Measurements from ENCODE around the gene OR5D16.
"Not testable (repeated sequence)": the region's sequence is repeated elsewhere in the genome, so short reads cannot be mapped to it uniquely, and the experiment has no call there.

Gene OR5D16

DNA sequence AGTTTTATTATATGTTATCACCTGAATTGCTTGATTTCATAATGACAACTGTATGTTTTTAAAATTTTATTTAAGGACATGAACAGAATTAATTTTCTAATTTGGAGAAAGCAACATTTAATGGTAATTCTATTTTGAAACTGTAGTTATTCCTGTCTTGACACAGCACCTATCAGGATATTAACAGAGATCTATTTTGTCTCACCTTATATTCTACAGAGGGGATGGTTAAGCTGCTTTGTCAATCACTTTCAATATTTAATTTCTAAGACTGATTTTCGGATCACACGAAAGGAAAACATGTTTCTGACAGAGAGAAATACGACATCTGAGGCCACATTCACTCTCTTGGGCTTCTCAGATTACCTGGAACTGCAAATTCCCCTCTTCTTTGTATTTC is at the start of gene OR5D16:
Gene OR5D16 (plus strand): TSS at position 301 of the 400 bp plus-strand sequence. CDS start 0 bp downstream, at position 301.
- DNase-seq: no peak

DNA sequence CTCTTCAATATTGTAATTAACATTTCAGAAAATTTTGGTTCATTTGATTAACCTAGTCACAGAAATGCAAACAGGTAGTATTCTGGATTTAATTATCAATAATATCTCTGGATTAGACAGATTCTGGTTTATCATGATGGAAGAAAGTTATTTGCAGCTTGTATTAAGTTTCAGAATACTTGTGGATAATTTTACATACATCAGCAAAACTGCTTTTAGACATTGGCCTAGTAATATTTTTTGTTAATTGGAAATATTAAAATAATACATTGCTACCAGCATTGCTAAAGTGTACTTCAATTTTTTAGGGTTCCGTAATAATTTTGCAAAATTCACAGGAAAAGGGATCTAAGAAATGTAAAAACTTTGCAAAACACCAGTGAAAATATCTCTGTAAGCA is 46.9 kb upstream of the OR5D16 start:
- no peak for DNase-seq

DNA sequence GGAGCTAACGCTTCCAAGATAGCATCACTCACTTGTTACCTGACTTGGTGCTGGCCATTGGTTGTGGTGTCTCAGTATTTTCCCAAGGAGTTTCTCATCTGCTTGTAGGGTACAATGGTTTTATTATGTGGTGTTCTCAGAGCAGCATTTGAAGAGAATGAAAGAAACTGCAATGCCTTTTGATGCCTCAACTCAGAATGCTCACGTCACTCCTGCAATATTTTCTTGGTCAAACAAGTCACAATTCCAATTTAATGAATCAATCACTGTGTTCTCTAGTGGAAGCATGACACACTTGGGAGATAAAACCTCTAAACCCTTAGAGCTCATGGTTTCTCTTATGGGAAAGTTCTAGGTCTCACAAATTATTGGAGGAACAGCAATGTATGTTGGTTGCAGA is 45.2 kb upstream of the OR5D16 start:
- no peak for DNase-seq

DNA sequence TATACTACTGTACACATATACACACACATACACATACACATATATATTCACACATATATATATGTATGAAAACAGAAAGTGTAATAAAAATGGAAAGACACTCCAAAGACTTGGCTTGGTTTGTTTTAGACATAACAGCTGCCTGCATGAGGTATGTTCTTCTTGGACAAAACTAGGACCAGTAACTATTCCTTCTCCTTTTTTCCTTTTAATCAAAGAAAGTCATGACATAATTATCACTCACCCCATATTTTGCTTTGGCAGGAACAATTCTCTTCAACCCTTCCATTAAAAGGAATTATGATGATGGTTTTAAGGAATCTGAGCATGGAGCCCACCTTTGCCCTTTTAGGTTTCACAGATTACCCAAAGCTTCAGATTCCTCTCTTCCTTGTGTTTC is 43.3 kb upstream of the OR5D16 start, which contains the start of gene OR5D14:
Gene OR5D14 (plus strand): TSS at position 301 of the 400 bp plus-strand sequence. CDS start 0 bp downstream, at position 301.
- DNase-seq: no peak

DNA sequence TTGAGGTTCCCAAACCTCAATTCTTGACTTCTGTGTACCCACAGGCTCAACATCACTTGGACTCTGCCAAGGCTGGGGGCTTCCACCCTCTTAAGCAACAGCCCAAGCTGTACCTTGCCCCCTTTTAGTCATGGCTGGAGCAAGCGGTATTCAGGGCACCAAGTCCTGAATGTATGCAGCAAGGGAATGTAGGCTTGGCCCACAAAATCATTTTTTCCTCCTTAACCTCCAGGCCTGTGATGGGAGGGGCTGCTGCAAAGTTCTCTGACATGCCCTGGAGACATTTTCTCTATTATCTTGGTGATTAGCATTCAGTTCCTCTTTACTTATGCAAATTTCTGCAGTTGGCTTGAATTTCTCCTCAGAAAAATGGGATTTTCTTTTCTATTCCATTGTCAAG is 32.3 kb upstream of the OR5D16 start:
- DNase-seq: no peak

DNA sequence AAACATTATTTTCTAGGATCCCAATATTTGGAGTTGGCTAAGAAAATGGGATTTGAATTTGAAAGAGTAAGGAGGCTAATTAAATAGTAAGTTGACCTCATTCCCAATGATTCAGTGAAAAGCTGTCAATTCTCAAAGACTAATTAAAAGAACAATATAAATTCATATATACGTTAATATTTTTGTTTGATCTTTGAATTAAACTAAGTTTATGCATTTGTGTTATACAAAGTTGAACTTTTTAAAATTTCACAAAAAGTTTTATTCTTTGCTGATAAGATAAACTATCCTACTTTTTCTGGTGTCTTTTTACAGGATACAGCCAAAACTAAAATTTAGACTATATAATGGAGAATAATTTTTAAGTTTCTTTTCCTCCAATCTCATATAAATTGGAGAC is 27.5 kb upstream of the OR5D16 start, which contains the start of gene OR5L1:
Gene OR5L1 (plus strand): TSS at position 301 of the 400 bp plus-strand sequence. CDS start 100 bp downstream, outside the sequence.
- DNase-seq: no peak

DNA sequence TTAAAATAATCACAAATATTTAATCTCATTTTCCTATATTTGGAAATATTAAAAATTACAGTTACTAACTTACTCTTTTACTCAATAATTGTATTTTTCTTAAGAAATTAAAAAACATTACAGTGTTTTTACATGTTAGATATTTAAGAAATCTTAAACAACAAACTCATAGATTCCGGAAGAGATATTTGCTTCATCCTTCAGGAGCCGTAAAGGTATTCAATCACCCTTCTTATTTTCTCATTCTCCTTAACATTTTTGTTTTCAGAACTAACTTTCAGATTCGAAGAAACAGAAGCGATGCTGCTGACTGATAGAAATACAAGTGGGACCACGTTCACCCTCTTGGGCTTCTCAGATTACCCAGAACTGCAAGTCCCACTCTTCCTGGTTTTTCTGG is 19.2 kb upstream of the OR5D16 start, which contains the start of gene OR5D18:
Gene OR5D18 (plus strand): TSS at position 301 of the 400 bp plus-strand sequence. CDS start 0 bp downstream, at position 301.
- DNase-seq: no peak

DNA sequence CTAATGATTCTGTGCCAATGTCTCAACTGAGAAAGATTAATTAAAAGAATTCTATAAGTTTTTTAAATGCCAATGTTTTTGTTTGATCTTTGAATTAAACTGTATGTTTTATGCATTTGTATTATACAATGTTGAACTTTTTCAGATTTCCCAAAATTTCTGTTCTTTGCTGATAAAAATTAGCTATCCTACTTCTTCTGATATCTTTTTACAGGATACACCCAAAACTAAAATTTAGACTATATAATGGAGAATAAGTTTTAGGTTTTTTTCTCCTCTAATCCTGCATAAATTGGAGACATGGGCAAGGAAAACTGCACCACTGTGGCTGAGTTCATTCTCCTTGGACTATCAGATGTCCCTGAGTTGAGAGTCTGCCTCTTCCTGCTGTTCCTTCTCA is 11.6 kb upstream of the OR5D16 start, which contains the start of gene OR5L2:
Gene OR5L2 (plus strand): TSS at position 301 of the 400 bp plus-strand sequence. CDS start 0 bp downstream, at position 301.
- no peak for DNase-seq

DNA sequence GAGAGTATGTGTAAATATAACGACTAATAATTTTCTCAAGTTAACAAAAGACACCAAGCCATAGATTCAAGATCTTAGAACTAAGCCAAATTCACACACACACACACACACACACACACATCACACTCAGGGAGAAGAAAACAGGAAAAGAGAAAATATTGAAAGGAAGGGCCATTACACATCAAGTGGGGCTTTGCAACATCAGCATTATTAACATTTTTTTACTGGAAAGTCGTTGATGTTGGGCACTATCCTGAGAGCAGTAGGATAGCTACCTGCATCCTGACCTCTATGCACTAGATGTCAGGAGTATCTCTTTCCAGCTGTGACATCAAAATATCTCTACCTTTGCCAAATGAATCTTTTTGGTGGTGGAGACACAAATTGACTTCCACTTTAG is 8.9 kb downstream of the OR5D16 start:
- DNase-seq: no peak

DNA sequence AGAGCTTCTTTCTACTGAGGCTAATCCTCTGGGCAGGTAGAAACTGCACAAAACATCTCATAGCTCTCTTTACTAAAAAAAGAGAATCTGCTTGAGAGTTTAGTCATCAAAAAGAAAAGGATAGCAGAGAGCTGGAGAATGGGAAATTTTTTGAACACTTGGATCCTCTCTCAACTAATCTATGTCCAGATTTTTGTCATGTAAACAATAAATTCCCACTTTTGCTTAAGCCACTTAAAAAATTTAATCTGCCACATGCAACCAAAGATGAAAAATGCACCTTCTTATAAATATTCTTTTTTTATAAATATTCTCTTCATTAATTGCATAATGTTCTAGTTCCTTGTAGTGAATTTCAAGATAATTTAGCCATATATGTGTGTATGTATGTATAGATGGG is 10.5 kb downstream of the OR5D16 start:
- DNase-seq: no peak

DNA sequence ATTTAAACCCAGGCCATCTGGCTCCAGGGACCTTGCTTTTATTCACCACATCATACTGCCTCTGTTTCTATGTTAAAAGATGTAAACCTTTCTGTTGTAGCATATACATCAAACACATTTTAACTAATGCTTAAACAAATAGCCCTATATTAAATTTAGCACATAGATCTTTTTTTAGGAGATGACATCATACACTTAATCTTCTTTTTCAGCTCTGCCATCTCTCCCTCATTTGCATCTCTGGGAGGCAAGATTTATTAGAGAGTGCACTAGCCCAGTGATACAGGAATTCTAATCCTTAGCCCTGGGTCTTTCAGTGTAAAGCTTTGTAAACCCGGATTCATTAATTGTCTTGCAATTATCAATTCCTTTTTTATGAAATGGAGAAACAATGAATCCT is 13.6 kb downstream of the OR5D16 start:
- DNase-seq: no peak

DNA sequence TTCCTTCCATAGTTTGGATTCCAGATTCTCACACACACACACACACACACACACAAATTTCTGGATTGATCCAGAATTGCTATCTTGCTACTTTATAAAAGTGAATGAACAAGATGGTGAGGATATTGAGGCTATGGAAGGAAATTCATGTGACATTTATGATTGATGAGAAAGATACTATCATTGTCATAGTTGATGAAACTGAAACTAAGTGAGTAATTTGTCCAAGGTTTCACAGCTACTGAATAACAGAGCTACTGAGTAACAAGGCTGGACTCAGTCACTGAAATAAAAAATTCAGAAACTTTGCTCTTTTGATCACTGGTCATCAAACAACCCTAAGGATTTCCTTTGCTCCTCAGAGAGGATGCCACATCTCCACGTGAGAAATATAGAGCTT is 16.2 kb downstream of the OR5D16 start:
- no peak for DNase-seq

DNA sequence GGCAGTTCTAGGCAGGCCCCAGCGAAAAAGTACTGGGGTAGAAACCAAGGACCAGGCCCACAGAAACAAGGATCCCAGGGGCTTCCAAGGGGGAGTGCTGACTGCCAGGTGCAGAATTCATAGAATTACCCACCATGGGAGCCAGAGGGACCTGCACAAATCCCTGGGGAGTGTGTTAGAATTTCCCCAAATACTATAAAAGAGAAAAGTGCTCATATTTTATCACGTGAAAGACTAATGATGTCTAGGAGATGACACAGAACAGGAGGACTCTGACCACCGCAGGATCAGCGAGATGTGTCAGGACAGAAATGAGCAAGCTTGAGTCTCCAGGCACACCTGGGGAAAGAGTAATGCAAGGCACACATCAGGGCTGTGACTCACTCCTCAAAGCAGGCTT is 28.8 kb downstream of the OR5D16 start:
- not testable (repeated sequence) for DNase-seq

DNA sequence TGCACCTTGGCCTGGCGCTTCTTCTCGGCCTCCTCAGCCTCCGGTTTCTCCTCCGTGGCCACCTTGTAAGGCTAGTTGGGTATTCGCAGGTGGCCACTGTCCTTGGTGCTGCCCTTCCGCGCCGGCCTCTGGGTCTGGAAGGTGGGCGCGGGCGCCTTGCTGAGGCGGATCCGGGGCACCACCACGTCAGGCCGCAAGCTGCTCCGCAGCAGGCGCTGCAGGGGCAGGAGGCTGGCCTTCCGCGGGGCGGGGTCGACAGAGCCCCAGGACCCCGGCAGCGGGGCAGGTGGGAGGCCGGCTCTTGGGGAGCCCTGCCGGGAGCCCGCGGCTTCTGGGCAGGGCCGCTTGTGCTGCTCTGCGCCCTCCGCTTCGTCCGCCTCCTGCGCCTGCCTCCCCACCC is 34.2 kb downstream of the OR5D16 start:
- DNase-seq: not testable (repeated sequence)

DNA sequence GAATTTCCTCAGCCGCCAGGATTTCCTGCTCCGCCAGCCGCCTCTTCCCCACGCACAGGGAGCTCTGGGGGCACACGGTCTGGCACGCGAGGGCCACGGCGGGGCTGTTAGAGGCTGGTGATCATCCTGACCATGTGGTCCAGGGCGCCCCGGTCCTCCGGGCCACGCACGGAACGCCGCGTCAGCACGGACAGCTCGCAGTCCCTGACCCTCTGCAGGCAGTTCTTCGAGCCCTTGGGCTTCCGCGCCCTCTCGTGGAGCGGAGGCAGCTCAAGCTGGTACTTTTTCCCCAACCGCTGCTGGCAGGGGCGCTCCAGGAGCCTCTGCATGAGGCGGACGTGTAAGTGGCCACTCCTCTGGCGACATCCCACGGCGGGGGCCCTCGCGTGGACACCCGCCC is 34.6 kb downstream of the OR5D16 start:
- not testable (repeated sequence) for DNase-seq

DNA sequence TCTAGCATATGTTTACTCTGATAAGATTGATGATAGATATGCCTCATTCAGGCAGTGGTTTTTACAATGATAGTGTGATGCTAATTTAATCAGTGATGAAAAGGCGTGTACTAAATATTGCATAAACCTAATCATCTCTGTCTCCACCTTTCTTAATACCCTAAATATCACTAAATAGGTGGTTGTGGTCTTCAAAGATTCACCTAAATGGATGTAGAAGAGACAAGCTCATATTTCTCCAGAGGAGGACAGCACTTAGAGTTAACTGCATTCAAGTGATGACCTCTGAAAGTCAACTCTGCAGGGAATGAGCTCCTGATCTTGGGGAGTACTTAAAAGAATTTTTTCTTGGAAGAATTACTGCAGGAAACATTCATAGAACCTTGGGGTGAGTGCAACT is 44.4 kb downstream of the OR5D16 start, which contains the start of gene TRIM51:
Gene TRIM51 (plus strand): TSS at position 301 of the 400 bp plus-strand sequence. CDS start 2,132 bp downstream, outside the sequence.
- DNase-seq: not testable (repeated sequence)

DNA sequence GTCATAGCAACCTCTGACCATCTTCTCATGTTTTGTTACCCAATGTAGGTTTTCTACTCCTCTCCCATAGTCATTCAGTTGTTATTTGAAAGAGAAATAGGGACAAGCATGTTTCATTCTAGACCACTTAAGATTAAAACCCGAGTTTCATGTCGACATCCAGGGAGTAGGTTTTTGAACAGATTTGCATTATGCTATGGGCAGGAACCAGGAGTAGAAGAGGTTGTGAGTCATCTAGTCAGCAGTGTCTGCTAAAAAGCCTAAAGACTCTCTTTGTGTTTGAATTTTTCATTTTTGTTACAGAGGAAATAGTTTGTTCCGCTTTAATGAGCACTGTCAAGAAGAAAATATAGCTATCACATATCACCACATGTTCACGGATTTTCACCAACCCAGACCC is 46.4 kb downstream of the OR5D16 start:
- DNase-seq: not testable (repeated sequence)

DNA sequence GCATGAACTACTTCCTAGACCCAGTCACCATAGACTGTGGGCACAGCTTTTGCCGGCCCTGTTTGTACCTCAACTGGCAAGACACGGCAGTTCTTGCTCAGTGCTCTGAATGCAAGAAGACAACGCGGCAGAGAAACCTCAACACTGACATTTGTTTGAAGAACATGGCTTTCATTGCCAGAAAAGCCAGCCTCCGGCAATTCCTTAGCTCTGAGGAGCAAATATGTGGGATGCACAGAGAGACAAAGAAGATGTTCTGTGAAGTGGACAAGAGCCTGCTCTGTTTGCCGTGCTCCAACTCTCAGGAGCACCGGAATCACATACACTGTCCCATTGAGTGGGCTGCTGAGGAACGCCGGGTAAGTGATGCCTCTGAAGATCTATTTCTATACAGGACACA is 46.9 kb downstream of the OR5D16 start:
- DNase-seq: not testable (repeated sequence)
